ENCODE measurements around the gene ACP3.
A peak's percentile ranks its signal among the peaks of the same experiment; 100 is the strongest.

ACP3 gene

DNA sequence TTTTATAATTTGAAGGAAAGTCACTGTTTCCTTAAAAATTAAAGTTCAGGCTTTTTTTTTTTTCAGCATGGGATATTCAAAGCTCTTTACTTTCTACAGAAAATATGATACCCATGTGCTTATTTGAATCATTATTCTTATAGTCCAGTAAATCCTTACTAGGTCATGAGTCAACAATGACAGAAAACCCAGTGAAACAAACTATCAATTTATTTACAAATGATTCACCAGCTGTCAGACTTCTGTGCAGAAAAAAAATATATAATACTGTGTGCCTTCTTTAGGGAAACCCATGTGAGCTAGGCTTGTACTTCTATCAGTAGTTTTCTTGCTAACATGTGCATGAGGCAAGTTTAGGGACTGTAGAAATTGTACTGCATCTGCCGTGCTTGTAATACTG, 1.2 kb downstream of the ACP3 start:
- no peak for DNase-seq

DNA sequence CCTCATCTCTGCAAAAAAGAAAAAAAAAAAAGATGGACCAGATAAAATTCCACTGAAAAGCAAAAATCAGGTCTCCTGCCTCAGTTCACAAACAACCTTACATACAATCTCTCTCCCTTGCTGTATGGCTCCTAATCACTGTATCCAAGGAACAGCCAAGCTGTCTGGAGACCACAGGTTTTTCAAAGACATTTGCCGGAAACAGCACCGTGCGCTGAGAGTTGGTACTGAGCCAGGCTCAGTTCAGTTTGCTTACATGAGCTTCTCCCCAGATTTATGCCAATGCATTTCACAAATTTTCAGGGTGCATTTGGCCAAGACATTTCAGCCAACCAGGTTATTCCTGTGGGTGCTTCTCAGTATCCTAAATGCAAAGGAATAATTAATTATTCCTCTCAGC, 4.1 kb downstream of the ACP3 start:
- no peak for DNase-seq

DNA sequence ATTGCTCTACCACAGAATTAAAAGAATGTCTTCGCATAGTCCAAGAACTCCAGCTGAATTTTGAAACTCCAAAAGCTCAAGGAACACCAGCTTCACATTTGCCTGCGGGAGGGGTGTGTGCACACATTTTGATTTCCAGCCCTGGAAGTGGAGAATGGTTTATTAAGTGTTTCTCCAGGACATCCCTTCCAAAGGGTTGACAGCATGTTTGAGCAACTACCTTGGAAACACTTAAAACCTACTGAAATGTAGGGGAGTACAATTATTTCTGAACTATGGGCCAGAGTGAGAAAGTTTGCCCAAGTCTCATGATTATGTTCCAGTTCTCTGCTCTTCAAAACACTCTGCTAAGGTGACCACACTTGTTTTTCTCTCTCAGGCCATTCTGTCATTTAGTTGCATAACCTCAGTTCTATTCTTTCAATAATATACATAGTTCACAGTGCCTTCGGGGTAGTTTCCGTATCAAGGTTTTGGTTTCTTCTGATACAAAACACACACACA, 7.9 kb downstream of the ACP3 start:
- DNase-seq = no peak

DNA sequence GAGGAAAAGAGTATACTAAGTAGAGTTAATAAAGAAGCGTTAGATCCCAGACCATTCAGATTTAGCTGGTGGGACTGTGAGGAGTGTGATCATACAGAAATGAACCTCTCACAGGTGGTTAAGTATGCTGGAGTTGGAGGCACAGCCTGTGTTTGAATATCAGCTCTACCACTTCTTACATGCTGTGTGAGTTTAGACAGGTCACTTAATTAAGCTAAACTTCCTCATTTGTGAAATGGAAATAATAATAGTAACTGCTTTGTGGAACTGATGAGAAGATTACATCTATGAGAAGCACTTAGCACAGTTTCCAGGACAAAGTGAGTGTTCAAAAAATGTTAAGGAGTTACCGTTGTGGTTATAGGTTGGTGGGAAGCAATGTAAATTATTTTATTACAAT, 8.4 kb downstream of the ACP3 start:
- no peak for DNase-seq

DNA sequence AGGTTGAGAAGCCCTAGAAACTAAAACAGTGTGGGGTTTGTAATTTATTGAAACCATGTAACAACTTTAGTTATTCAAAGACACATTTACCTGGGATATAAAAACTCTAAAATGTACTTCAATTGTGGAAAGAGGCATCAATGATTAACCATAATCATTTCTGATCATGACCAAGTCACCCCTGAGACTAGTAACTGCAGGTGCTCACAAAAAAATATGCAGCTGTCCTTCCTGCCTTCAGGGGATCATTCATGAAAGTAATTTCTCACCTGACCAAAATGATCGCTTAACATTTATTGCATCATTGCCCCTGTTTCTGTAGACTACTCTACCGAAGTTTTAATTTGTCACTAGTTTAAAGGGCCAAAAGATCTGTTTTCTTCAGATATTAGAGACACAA, 9.0 kb downstream of the ACP3 start:
- DNase-seq = no peak

DNA sequence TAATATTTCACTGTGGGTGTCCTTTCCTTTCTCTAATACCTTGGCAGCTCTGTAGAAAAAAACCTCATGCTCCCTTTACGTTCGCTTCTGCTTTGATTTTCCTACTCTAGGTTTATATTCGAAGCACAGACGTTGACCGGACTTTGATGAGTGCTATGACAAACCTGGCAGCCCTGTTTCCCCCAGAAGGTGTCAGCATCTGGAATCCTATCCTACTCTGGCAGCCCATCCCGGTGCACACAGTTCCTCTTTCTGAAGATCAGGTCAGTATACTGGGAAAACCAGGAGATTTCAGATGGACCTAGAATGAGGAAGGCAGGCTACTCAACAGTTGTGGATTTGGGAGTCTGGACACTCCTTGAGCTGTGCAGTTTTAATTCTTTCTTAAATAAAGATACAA, 14.9 kb downstream of the ACP3 start:
- no peak for DNase-seq

DNA sequence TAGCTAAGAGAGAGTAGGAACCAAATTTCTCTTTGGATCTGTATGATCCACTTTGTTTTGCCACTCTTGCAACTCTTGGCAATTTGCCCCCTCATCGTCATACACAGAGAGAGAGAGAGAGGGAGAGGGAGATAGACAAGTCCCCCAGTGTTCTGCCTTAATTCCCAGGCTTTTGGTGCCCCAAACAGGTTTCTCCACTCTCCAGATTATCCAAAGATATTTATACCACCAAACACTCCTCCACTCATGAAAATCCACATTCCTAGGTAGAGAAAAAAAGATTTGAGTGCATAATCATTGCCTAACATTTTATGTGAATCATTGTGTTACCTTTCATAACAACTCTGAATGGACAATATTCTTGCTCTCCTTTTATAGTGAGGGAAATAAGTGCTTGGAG, 15.3 kb downstream of the ACP3 start:
- DNase-seq = no peak

DNA sequence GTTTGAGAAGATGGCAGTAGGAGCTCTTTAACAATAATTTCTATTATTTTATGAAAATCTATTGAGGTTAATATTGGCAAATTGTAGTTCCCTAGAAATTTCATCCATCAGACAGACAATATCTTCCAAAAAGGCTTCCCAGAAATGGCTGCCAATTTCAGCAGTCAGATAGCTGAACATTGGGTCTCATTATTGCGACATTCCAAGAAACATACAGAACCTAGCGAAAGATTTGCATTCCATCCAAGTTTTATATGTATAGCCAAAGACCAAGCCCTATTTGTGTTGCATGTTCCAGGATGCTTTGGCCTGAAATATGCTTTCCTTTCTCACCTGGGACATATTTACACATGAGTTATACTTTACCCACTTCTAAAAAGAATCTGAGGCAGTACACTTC, 24.5 kb downstream of the ACP3 start:
- no peak for DNase-seq

DNA sequence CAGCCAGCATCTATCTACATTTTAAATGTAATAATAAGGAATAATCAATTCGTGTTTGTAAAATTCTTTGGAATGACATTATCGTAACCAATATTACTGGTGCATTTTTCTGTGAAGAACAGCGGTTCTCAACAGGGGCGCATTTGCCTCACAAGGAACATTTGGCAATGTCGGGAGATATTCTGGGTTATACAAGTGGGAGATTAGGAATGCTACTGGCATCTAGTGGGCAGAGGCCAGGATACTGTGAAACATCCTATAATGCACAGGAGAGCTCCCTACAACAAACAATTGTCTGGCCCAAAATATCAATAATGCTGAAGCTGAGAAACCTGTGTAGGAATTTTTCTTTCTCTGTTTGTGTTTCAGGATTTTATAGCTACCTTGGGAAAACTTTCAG, 25.0 kb downstream of the ACP3 start:
- no peak for DNase-seq

DNA sequence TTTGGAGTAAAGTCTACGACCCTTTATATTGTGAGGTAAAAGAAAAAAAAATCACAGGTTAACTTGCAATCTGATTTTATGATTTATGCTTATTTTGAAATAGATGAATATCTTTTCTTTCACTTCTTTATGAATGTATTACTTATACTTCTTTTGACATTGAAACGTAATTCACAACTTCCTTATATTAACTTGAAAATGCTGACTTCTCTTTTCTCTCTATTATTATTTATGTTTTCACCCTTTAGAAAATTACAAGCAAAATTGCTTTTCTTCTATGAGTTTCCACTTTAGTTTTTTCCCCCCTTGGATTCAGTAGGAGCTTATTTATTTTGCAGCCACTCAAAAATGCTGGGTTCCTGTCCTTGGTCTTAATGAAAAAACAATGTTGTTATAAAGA, 25.4 kb downstream of the ACP3 start:
- no peak for DNase-seq

DNA sequence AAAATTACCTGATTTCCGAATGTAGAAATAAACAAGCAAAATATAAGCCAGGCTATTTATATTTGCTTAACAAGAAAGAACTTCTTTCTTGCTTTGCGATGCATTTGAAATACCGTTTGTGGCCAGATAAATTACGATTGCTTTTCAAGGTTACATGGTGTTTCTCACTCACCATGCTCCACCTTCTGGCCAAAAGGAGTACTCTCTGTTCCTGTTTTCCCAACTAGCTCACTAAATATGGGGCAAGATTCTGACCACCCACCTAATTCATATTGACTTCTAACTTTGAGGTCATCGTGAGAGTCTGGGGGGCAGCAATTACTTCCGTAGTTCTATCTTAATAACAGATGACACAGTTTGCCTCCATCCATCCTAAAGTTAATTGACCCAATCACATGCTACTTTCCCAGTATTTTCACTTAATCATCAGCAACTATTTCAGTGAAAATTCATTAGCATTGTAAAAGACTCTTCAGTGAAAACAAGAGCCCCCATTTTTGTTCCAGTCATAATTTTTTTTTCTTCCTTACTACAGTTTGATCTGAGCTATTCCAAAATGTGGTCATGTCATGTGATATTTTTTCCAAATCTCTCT, 25.9 kb downstream of the ACP3 start:
- no peak for DNase-seq

DNA sequence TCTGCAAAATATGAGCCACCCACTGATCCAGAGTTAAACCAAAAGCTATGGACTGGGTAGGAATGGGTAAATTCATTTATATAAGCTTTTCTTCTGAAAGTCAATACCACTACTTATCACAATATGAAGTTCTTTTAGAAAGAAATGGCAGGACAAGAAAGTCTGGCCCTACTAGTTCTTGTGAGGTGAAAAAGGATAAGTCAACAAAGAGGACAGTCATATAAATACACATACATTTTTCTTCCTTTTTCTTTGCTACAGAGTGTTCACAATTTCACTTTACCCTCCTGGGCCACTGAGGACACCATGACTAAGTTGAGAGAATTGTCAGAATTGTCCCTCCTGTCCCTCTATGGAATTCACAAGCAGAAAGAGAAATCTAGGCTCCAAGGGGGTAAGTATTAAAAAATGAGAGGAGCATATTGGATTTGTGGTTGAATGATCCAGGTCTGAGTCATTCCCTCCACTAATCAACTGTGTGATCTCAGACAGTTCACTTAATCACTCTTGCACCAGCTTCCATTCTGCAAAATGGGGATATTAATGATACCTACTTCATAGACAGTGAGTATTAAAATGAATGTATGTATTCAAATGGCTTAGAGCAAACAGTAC, 27.6 kb downstream of the ACP3 start:
- DNase-seq = no peak

DNA sequence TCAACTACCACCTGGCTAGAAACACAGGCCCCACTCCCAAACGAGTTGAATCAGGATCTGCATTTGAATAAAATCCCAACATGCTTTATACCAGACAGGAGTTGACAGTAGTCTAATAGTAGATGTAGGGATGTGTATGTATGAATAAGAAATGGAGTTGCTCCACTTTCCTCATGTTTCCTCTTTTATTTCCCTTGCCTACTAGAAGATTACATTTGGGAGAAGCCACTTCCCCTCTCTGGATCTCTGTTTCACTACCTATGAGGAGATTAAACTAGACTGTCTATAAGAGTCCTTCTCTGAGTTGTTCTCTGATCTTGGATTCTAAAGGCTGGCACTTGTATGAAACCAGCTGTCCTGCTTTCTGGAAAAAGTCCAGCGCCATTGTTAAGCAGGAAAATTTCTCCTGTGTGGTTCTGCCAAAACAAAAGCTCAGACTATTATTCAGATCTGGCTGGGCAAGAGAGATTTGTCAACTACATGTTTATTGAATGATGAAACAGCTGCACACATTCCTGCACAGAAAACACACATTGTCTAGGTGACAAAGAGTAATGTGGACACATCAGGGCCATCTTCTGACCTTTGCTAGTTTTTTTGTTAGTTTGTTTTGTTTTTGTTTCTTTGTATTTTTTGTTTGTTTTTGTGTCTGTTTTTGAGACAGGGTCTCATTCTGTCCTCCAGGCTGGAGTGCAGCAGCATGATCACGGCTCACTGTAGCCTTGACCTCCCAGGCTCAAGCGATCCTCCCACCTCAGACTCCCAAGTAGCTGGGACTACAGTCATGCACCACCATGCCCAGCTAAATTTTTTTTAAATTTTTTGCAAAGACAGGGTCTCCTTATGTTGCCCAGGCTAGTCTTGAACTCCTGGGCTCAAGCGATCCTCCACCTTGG, 29.9 kb downstream of the ACP3 start:
- DNase-seq = no peak

DNA sequence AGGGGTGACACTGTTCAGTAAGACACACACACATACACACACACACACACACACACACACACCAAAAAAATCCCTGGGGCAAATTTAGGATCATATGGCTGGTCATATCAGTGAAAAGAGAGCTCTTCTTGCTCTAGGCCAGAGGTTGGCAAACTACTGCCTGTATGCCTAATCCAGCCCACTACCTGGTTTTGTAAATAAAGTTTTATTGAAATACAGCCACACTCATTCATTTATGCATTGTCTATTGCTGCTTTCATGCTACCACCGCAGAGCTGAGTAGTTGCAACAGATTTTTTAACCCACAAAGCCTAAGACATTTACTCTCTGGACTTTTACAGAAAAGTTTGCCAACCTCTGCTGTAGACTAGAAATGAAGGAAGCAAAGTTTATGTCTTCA, 30.6 kb downstream of the ACP3 start:
- no peak for DNase-seq

DNA sequence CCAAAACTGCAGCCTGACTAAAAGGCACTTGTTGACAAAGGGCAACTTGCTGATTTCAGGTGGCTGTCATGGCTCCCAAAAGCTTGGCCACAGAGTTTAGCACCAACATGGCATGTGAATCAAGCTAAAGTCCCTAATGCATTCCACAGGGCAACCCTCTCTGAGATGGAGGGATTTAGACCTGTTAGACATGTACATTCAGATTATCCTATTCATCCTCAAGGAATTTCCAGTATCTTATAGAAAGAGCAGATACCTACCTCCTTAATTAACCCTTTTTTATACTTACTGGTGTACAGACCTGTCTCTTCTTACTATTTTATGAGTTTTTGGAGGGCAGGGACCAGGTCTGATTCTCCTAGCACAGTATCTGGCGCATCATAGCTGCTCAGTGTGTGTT, 31.3 kb downstream of the ACP3 start:
- DNase-seq = no peak

DNA sequence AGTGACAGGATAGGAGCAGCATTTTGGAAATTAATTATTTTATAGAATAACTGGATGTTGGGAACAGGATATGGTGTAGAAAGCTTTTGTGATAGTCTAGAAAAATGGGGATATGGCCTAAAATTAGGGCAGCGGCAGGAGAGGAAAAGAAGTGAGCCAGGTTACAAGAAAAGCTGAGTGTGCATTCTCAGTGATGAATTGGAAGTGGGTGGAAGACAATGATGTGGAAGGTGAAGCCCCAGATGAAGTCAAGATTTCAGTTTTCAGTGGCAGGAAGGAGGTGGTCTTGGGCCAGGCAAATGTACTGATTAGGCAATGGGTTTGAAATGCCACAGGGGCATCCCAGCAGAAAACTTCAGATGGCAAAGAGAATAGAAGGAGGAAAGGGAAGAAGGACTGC, 33.6 kb downstream of the ACP3 start:
- no peak for DNase-seq

DNA sequence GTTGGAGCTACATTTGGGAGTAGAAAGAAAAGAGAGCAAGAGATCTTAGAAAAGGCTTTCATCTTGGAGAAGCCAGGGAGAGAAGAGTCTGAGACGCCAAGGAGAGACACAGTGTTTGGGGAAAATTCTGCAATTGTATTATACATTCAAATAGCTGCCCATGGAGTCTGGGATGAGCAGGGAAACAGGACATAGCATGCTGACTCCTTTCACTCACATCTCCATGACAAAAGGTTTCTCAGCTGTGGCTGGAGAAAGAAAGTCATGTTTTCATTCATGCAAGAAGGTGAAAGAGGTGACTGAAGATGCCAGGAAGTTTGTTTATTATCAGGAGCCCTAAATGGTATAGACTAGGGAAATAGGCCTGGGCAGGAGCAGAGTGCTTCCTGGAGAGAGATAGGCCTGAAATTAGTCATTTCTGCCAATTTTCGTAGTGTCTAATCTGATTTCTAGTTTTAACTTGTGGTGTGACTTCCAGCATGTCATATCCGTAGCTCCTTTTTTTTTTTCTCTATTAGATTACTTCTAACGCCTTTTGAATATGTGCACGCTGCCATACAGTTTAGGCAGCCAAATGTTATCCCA, 34.1 kb downstream of the ACP3 start:
- DNase-seq = no peak

DNA sequence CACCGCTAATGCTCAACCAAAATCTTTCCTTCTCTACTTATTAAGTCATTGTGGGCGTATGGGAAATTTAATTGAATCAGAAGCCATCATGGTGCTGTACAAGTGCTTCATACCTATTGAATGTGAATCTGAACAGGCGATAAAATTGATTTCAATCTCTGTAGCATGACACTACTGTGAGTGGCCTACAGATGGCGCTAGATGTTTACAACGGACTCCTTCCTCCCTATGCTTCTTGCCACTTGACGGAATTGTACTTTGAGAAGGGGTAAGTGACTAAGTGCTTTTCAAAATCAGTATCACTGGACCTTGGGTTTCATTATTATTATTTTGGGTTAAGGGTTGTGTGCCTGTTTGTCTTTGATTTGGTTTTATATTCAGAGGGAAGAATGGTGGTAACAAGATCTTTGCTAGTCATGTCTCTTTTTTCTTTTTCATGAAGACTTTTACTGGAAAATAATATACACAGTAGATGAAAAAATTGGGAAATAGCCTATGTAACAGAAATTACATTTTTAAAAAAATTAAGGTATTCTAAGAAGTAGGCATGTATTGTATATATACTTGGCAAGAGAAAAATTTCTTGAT, 35.4 kb downstream of the ACP3 start:
- DNase-seq = peak; percentile 33

DNA sequence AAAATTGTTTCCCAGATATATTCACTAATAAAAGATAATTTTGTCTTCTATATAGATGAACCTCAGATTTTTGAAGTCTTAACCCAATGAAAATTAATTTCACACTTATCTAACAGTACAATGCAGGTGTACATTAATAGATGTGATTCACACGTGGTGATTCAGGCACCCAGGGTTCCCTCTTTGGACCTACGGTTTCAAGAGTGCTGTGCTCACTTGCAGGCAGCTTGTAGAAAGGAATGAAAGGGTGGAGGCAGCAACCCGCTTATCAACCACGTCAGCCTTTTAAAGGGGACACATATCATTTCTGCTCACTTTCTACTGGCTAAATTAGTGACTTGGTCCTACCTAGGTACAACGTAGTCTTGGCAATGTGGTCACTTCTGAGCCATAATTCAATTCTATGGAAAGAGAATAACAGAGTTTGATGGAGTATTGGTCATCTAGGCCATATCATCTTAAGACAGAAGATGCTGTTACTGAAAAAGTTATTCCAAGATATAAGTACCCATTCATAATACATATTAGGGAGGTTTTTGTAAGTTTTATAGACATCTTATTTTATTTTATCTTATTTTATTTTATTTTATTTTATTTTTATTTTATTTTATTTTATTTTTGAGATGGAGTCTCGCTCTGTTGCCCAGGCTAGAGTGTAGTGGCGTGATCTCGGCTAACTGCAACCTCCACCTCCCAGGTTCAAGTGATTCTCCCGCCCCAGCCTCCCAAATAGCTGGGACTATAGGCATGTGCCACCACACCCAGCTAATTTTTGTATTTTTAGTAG, 37.9 kb downstream of the ACP3 start:
- no peak for DNase-seq

DNA sequence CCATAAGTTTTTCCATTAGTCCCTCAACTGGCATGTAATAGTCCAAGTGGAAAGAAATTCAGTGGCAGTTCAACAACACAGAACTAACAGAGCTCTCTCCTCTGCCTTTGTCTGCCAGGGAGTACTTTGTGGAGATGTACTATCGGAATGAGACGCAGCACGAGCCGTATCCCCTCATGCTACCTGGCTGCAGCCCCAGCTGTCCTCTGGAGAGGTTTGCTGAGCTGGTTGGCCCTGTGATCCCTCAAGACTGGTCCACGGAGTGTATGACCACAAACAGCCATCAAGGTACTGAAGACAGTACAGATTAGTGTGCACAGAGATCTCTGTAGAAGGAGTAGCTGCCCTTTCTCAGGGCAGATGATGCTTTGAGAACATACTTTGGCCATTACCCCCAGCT, 39.4 kb downstream of the ACP3 start:
- DNase-seq = no peak

DNA sequence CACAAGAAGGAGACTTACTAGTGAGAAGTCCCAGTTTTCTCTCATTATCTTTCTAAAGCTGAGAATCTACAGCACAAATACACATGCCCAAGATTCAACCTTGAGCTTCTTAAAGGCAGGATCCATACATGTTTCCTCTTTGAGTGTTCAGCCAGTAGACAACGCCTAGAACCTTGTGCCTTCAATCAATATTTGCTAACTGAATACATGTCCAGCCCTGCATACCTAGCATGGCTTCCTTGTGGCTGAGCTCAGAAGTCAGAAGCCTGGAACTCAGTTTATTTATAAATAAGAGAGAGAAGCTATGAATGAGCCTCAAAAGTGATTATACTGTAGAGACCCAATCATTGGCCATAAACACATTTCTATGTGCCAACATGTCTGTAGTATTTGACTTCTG, 43.5 kb downstream of the ACP3 start:
- no peak for DNase-seq

DNA sequence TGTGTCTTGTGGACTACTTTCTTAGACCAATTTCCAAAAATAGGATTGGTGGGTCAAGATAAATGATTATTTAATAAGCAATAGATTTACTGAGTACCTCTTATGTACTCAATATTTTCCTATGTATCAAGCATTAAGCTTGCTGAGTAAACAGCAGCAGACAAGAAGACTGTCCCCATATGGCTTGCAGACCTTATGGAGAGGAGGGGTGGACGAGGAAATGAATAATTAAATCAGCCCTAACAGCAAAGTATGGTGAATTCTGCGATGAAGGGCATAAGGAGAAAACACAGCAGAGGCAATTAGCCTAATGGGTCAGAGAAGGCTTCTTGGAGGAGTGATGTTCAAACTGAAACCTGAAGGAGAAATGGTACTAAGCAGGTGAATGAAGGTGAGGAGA, 45.1 kb downstream of the ACP3 start:
- DNase-seq = no peak

DNA sequence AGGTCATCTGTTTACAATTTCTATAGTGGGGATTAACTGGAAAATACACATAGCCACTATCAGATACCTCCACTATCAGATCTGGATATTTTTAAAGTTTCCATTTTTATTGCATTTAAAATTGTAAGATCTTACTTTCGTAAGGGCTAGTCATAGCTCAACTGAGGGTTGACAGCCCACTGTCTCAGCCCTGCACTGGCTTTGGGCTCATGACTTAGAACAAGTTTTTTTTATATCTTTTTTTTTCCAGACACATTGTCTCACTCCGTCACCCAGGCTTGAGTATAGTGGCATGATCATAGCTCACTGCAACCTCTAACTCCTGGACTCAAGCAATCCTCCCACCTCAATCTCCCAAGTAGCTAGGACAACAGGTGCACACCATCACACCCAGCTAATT, 51.3 kb downstream of the ACP3 start:
- DNase-seq = no peak
